ENCODE data around the gene PPP1R14D. TPM values are rescaled to one million over a fixed set of nuclear protein-coding genes. Genes with fewer than 3 reads are reported as not detected.

PPP1R14D gene
- total and polyA plus RNA-seq, 9 donors, result 0.95 TPM; not detected in 8

GRCh38 chr15:40807888-40808461 lies 20.5 kb downstream of the PPP1R14D start:
- H3K36me3 ChIP-seq, result no peaks in the 10 kb centered on the region
- H3K4me3 ChIP-seq, result peak overlapping the region; percentile 78
- no peak for DNase-seq
- H3K4me1 ChIP-seq (ENCODE audit: insufficient read depth), result peaks cover 5% of the 10 kb centered on the region
- H3K9me3 ChIP-seq, result no peaks in the 10 kb centered on the region
- intact Hi-C loops (cut with DNase I), result no loop called here
- no peaks in the 10 kb centered on the region for H3K27me3 ChIP-seq
- WGBS, 3 donors, result 6 to 26% (median 10%) methylated on average over 19 of the region's 19 CpGs
- peak overlapping the region in 1 of 2 donors; percentile 18 for H3K27ac ChIP-seq
- no peak for TF ChIP-seq CTCF (IDR thresholded peaks at IDR 0.05)

- peak within 1 kb of the TSS; percentile 78 for H3K4me3 ChIP-seq
- TF ChIP-seq POLR2A (IDR thresholded peaks at IDR 0.05) (no peak), CTCF (IDR thresholded peaks at IDR 0.05) (no peak), EP300 (IDR thresholded peaks at IDR 0.05) (no peak)
- H3K36me3 ChIP-seq, result no peaks in the 10 kb centered on the region
- H3K4me1 ChIP-seq (ENCODE audit: insufficient read depth), result peaks cover 5% of the 10 kb centered on the region
- WGBS, 3 donors, result 0% methylated on average over 50 to 64 of the region's 64 CpGs
- intact Hi-C loops (cut with DNase I), result no loop called here
- peak; percentile 91 to 95 (median 94) for DNase-seq
- no peaks in the 10 kb centered on the region for H3K27me3 ChIP-seq
- H3K9me3 ChIP-seq, result no peaks in the 10 kb centered on the region
- peak within 1 kb of the TSS; percentile 85 to 92 for H3K27ac ChIP-seq
Observed at GRCh38 chr15:40807028-40807887, 21.2 kb downstream of the PPP1R14D start, which contains the start of the genes DNAJC17 and ZFYVE19. Gene DNAJC17 (minus strand): TSS chr15:40807473. CDS start chr15:40807446, 27 bp downstream. Gene ZFYVE19 (plus strand): TSS chr15:40807089. CDS start chr15:40807590, 501 bp downstream.

GRCh38 chr15:40806672-40807027 lies 21.9 kb downstream of the PPP1R14D start:
- DNase-seq, result no peak
- no peaks in the 10 kb centered on the region for H3K27me3 ChIP-seq
- H3K4me1 ChIP-seq (ENCODE audit: insufficient read depth), result peaks cover 5% of the 10 kb centered on the region
- no peaks in the 10 kb centered on the region for H3K9me3 ChIP-seq
- 1 to 2% (median 2%) methylated on average over 2 of the region's 2 CpGs for WGBS, 3 donors
- no peak for TF ChIP-seq CTCF (IDR thresholded peaks at IDR 0.05)
- no peak for TF ChIP-seq EP300 (IDR thresholded peaks at IDR 0.05)
- TF ChIP-seq POLR2A (IDR thresholded peaks at IDR 0.05), result no peak
- H3K36me3 ChIP-seq, result no peaks in the 10 kb centered on the region
- H3K4me3 ChIP-seq, result peak overlapping the region; percentile 78
- intact Hi-C loops (cut with DNase I), result no loop called here
- H3K27ac ChIP-seq, result peak overlapping the region; percentile 85 to 92

GRCh38 chr15:40803688-40804087 lies 24.8 kb downstream of the PPP1R14D start:
- no peak for TF ChIP-seq CTCF (IDR thresholded peaks at IDR 0.05)
- no peak for TF ChIP-seq EP300 (IDR thresholded peaks at IDR 0.05)
- no peak for TF ChIP-seq POLR2A (IDR thresholded peaks at IDR 0.05)
- Histone ChIP-seq H3K36me3 (no peaks in the 10 kb centered on the region), H3K4me3 (no peak overlapping the region), H3K9me3 (no peaks in the 10 kb centered on the region), H3K27me3 (no peaks in the 10 kb centered on the region), H3K4me1 (ENCODE audit: insufficient read depth) (peaks cover 5% of the 10 kb centered on the region), H3K27ac (no peak overlapping the region)
- 88 to 98% (median 97%) methylated on average over 1 of the region's 1 CpG for WGBS, 3 donors
- intact Hi-C loops (cut with DNase I), result no loop called here
- no peak for DNase-seq

Measured in ovary (tissue), 9 donors.